Hematopoietic multipotent progenitor cell treated with erythropoietin and hydrocortisone succinate and interleukin-3 and kit ligand, for 8 days (in vitro differentiated cells): ENCODE results near the gene CFAP58.
"Not testable (repeated sequence)": the region's sequence is repeated elsewhere in the genome, so short reads cannot be mapped to it uniquely, and the experiment has no call there.

Experiments used
- DNase-seq: peaks from one replicate; pipeline ENCODE4 v3.0.0-alpha.2; 2015

CFAP58 gene

GRCh38 chr10:104441329-104442000 is 87.8 kb downstream of the CFAP58 start:
- DNase-seq, result peak; percentile 6

- DNase-seq, result no peak
These were observed 91.7 kb downstream of the CFAP58 start for GRCh38 chr10:104445359-104445758.

- DNase-seq, result no peak
These were observed 92.5 kb downstream of the CFAP58 start for GRCh38 chr10:104446151-104446550.

GRCh38 chr10:104447331-104447730 is 93.7 kb downstream of the CFAP58 start:
- no peak for DNase-seq

GRCh38 chr10:104447906-104448305 is 94.3 kb downstream of the CFAP58 start:
- no peak for DNase-seq

- DNase-seq, result no peak
These were observed 95.8 kb downstream of the CFAP58 start for GRCh38 chr10:104449391-104449790.

- no peak for DNase-seq
These were observed 96.9 kb downstream of the CFAP58 start for GRCh38 chr10:104450490-104450889.

- no peak for DNase-seq
These were observed 97.3 kb downstream of the CFAP58 start for GRCh38 chr10:104450954-104451353.

GRCh38 chr10:104452977-104453376 is 99.3 kb downstream of the CFAP58 start:
- no peak for DNase-seq

GRCh38 chr10:104456802-104457542 is 103.3 kb downstream of the CFAP58 start:
- DNase-seq, result no peak

GRCh38 chr10:104457543-104457828 is 103.9 kb downstream of the CFAP58 start:
- DNase-seq, result no peak

- DNase-seq, result not testable (repeated sequence)
These were observed 111.9 kb downstream of the CFAP58 start for GRCh38 chr10:104465575-104465974.

GRCh38 chr10:104468818-104469217 is 115.2 kb downstream of the CFAP58 start:
- peak; percentile 39 for DNase-seq

- no peak for DNase-seq
These were observed 118.9 kb downstream of the CFAP58 start for GRCh38 chr10:104472505-104472904.

- peak; percentile 25 for DNase-seq
These were observed 119.5 kb downstream of the CFAP58 start for GRCh38 chr10:104472957-104473745.

- no peak for DNase-seq
These were observed 124.7 kb downstream of the CFAP58 start for GRCh38 chr10:104478380-104478779.

GRCh38 chr10:104479906-104480593 is 126.4 kb downstream of the CFAP58 start:
- no peak for DNase-seq

- DNase-seq, result no peak
These were observed 127.2 kb downstream of the CFAP58 start for GRCh38 chr10:104480797-104481196.

GRCh38 chr10:104483582-104483981 is 129.9 kb downstream of the CFAP58 start:
- no peak for DNase-seq

- DNase-seq, result no peak
These were observed 132.0 kb downstream of the CFAP58 start for GRCh38 chr10:104485632-104486031.

- no peak for DNase-seq
These were observed 133.2 kb downstream of the CFAP58 start for GRCh38 chr10:104486803-104487202.

GRCh38 chr10:104487794-104488438 is 134.3 kb downstream of the CFAP58 start:
- no peak for DNase-seq

GRCh38 chr10:104488439-104488832 is 134.8 kb downstream of the CFAP58 start:
- DNase-seq, result no peak
